ENCODE results near the gene CCDC149. TPM values are rescaled to one million over a fixed set of nuclear protein-coding genes. Genes with fewer than 3 reads are reported as not detected.

Gene CCDC149
- total and polyA plus RNA-seq, 9 of the 15 experiments (the other 6 are each of a cell fraction or from before 2014, with no cell fraction given): 0.04 to 0.18 TPM; not detected in 7

- no peaks in the 10 kb centered on the region for H3K79me2 ChIP-seq (ENCODE audit: control insufficient read depth, insufficient read depth, low read length)
- no TSS peak for BruUV-seq (replicated peaks)
- in situ Hi-C loops (cut with MboI): no loop called here
Observed at GRCh38 chr4:24921491-24921890, 8.6 kb upstream of the CCDC149 start.

More at GRCh38 chr4:24921491-24921890, 8.6 kb upstream of the CCDC149 start:
- ATAC-seq (no peak), FAIRE-seq (no peak), DNase-seq (ENCODE audit: extremely low read depth in 1 of 4, low spot score in 3 of 4) (no peak)
- H3K4me2 ChIP-seq (ENCODE audit: insufficient read depth, low read length): no peak overlapping the region
- 1% methylated on average over 6 of the region's 6 CpGs for WGBS (ENCODE audit: insufficient coverage, low coverage, missing lambda C conversion rate)
- CTCF ChIA-PET (ENCODE audit: low intra/inter-chr PET ratio): no interaction called here
- no peak overlapping the region for H2AFZ ChIP-seq (ENCODE audit: low read depth, low read length)
- peaks cover 0 to 5% of the 10 kb centered on the region in 2 experiments; a peak in 2 of 5 replicates for H3K27me3 ChIP-seq (ENCODE audit: control insufficient read depth in 2 of 2, insufficient read depth in 2 of 2, low read length in 2 of 2)
- intact Hi-C loops (cut with micrococcal nuclease): no loop called here
- no peak overlapping the region for H3K9ac ChIP-seq (ENCODE audit: insufficient read depth in 1 of 2, low read depth in 2 of 2, low read length in 2 of 2)
- no peaks in the 10 kb centered on the region for H3K9me3 ChIP-seq (replicated peaks; ENCODE audit: control insufficient read depth, insufficient read depth, low read depth, low read length)
- H3K4me3 ChIP-seq: no peak overlapping the region
- POLR2A ChIA-PET: no interaction called here
- H3K9me1 ChIP-seq (ENCODE audit: control insufficient read depth, insufficient read depth, low read length): no peaks in the 10 kb centered on the region
- H3K36me3 ChIP-seq (ENCODE audit: control insufficient read depth, insufficient read depth, low read length): no peaks in the 10 kb centered on the region
- no peaks in the 10 kb centered on the region for H4K20me1 ChIP-seq (replicated peaks; ENCODE audit: control insufficient read depth, insufficient read depth, low read length)
- peaks cover 0 to 4% of the 10 kb centered on the region in 2 experiments; a peak in 1 of 5 replicates for H3K4me1 ChIP-seq (replicated peaks in 1 of 2; ENCODE audit: control insufficient read depth in 2 of 2, insufficient read depth in 2 of 2, low read length in 2 of 2)
- TF ChIP-seq YY1 (IDR thresholded peaks at IDR 0.05; ENCODE audit: borderline replicate concordance in 1 of 3, control insufficient read depth in 1 of 3, extremely low read depth in 1 of 3, insufficient read depth in 3 of 3, insufficient read length in 1 of 3, insufficient replicate concordance in 2 of 3, low read depth in 1 of 3, low read length in 2 of 3): no peak
- TF ChIP-seq ZNF507 (tag; conservative IDR thresholded peaks at IDR 0.05): no peak
- no peak for TF ChIP-seq HNRNPUL1 (IDR thresholded peaks at IDR 0.05; ENCODE audit: low read length)
- TF ChIP-seq FOXP4 (CRISPR knock-in tag; IDR thresholded peaks at IDR 0.05; ENCODE audit: borderline replicate concordance): no peak
- no peak for TF ChIP-seq NCOA2 (IDR thresholded peaks at IDR 0.05; ENCODE audit: partially characterized antibody in 2 of 2)
- TF ChIP-seq ZNF511 (CRISPR knock-in tag; IDR thresholded peaks at IDR 0.05): no peak
- no peak for TF ChIP-seq PRPF4 (IDR thresholded peaks at IDR 0.05; ENCODE audit: insufficient read depth, low read depth, low read length, poor library complexity, severe bottlenecking)
- TF ChIP-seq CBFB (CRISPR knock-in tag; IDR thresholded peaks at IDR 0.05): no peak
- TF ChIP-seq ZKSCAN8 (CRISPR knock-in tag; IDR thresholded peaks at IDR 0.05): no peak
- TF ChIP-seq GABPB1 (CRISPR knock-in tag; IDR thresholded peaks at IDR 0.05): no peak
- H3K27ac ChIP-seq (ENCODE audit: extremely low read depth, low read depth, low read length): no peak overlapping the region
